GM21515 (cell line): ENCODE data around the gene LRRK2.
A peak's percentile ranks its signal among the peaks of the same experiment; 100 is the strongest.
"Not testable (repeated sequence)": the region's sequence is repeated elsewhere in the genome, so short reads cannot be mapped to it uniquely, and the experiment has no call there.

Experiments
- ATAC-seq: cut with Tn5 transposase; IDR thresholded peaks from one replicate; pipeline ENCODE4 v1.9.1; 2021; ENCODE audit not compliant: unreplicated experiment

LRRK2 gene

DNA sequence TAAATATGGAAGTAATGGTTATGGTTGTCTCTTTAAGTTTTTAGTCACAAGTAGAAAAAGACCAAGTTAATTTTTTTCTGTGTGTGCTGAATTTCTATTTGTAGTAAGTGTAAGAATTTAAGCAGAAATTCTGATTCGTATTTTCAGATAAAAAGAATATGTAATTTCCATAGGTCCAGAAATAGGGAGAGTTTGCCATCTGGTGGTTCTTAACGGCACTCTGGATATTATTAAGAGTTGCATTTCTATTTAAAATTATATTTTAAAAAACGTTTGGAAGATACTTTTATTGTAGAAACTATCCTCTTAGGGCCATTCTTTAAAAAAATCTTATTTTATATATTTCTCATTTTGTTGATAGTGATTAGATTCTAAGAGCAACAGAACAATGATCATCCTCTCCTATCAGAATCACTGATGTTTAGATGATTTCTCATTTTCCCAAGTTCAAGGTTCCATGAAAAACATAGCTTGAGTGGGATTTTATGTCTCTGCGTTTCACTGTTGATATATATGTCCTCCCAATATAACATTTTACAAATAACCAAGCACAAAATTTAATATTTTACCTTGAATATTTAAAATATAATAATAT, 88.3 kb downstream of the LRRK2 start:
- no peak for ATAC-seq

DNA sequence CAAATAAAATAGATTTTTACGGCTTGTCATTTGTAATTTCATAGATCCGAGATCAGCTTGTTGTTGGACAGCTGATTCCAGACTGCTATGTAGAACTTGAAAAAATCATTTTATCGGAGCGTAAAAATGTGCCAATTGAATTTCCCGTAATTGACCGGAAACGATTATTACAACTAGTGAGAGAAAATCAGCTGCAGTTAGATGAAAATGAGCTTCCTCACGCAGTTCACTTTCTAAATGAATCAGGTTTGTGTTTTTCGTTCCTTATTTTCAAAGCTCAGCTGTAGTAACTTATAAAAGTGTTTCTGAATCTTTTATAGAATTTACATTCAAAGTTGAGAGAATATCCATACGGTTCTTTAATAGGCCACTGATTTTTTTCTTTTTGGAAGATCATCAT, 89.1 kb downstream of the LRRK2 start:
- peak; percentile 75 for ATAC-seq

DNA sequence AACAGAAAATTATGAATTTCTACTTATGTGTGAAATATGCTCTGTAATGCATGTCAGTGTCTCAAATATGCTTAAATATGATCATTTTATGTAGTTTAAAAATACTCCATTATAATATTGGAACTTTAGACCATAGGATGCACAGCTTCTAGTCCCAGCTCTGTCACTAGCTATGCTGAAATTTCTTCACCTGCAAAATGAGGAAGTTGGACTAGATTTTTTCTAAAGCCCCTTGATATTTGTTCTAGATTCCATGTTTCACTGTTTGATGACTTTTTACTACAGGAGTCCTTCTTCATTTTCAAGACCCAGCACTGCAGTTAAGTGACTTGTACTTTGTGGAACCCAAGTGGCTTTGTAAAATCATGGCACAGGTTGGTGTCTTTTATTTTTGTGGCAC, 90.1 kb downstream of the LRRK2 start:
- peak; percentile 39 for ATAC-seq

DNA sequence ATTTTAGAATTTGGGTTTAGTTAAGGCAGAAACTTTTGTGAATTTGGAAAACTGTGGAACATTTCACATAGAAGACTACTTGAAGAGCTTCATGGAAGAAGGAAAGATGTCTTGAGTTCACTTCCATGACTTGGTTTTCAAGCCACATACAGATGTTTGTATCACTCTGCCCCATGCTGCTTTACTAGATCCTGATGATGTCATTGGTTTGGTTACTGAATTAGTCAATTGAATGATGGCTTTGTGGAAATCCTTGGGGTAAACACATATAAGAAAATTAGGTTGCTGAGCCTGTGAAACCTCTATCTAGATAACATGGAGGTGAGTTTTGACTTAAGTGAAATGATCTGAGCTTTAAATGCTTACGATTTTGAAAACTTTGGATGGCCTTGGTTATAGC, 90.6 kb downstream of the LRRK2 start:
- ATAC-seq = no peak

DNA sequence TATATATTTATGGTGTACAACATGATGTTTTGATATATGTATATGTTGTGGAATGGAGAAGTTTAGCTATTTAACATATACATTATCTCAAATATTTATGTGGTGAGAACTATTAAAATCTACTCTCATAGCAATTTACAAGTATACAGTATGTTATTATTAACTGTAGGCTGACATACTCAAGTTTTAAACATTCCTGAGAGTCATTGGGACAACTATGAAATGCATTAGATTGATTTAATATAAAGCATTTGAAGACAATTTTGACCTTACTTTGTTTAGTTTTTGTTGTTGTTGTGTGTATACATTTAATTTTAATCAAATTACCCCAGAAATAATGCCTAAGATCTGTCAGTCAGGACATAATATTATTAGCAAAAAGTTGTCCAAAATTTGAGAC, 99.5 kb downstream of the LRRK2 start:
- no peak for ATAC-seq

DNA sequence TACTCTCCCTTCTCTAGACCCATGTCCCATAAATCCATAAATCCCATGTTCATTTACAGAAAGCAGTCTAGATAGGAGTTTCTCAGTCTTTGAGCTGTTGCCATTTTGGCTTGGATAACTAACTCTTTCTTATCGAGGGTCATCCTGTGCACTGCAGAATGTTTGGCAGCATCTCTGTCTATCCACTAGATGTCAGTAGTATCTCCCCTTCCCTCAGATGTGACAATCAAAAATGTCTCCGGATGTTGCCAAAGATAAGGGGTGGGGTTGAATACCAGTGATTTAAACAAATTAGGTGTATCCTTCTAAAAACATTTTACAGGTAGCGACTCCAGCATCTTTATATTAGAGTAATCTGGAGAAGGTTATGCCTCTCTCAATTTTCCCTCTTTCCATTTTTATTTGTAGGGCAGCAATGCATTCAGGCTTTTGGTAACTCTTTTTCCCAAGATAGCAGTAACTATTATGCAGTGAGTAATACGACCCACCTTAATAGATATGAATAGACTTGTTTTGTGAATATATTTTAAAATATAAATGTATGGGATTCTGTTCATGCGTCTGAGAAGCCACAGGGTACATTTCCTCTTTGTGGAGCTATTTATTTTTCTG, 100.7 kb downstream of the LRRK2 start:
- peak; percentile 84 for ATAC-seq

DNA sequence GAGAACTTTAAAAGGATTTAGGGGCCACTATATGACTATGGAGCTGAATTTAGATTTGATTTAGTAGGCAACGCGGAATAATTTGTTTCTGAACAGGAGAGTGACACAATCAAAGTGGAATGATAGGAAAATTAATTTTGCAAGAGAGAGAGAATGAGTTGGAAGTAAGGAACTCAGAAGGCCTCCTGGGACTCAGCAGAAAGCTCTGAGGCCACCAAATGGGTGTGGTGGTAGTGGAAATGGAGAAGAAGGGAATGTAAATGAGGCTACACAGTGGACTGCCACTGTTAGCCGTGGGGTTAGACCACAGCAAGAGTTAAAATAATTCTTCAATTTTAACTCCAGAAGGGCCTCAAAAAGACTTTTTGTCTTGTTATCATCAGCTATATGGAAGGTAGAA, 102.7 kb downstream of the LRRK2 start:
- no peak for ATAC-seq

DNA sequence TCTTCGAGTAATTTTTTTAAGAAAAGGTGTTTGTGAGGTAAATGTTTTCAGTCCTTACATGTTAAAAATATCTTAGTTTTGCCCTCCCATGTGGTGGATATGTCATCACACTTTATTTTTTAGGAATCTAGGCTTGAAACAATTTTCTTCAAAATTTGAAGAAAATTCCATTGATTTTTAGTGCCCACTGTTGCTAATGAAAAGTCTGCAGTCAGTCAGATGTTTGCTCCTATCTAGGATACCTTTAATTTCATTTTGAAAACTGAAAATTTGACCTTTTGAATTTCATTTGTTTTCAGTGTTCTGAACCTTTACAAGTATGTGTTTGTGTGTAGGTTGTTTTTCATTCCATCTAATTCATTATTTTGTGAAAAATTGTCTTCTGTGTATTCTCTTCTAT, 105.4 kb downstream of the LRRK2 start:
- no peak for ATAC-seq

DNA sequence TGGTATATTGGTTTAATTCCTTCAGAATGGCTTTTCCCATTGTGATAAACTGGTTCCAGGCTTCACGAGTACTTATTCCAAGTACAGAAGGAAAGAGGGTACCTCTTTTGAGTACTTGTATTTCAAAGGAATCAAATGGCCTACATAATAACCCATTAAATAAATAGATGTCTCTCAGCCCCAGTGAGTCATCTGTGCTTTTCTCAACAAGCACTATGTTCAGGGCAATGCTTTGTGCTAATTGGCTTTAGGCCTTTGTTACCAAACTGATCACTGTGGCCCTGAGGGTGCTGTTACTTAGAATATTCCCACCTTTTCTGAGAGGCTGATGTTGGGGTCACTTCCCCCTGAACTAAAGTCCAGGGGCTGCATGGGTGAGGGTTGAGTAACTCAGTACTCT, 107.1 kb downstream of the LRRK2 start:
- ATAC-seq = no peak

DNA sequence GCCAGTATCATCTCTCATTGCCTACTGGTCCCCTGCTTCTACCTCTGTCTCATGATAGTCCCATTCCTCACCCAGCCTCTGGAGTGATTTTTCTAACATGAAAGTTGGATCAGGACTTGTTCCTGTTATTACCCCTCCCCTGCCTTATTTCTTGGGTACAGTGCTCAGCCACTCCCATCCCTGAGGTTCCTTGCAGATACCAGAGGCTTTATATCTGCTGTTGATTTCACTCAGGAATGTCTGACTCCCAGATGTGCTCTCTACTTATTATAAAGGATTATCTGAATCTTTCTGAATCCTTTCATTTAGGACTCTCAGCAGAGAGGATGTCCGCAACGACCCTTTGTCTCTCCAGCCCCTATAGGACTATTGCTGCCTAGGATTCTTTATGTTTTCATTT, 111.2 kb downstream of the LRRK2 start:
- ATAC-seq = no peak

DNA sequence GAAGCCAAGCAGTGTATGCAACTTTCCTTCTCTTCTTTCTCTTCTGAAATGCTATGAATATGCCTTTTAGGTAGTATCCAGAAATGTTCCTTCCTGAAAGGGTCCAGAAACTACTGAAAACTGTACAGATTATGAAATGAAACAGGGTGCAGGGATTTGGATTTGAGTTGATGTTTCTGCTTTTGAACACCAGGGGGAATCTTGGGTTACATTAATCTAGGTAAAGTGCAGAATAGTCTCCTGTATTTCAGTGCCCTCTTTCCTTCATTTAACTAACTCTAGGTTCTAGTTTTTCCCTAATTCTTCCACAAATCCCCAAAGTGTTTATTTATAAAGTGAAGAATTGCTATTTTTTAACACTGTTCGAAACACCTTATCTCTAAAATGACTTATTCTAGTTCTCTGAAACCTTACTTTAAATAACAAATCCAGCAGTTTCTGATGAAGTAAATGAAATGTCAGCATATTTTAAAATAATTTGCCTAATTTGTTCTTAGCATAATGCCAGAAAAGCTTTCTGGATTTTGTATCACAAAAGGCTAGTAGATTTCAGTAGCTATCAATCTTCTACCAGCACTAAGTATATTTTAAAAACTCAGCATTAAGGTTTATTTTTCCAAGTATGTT, 111.9 kb downstream of the LRRK2 start:
- no peak for ATAC-seq

DNA sequence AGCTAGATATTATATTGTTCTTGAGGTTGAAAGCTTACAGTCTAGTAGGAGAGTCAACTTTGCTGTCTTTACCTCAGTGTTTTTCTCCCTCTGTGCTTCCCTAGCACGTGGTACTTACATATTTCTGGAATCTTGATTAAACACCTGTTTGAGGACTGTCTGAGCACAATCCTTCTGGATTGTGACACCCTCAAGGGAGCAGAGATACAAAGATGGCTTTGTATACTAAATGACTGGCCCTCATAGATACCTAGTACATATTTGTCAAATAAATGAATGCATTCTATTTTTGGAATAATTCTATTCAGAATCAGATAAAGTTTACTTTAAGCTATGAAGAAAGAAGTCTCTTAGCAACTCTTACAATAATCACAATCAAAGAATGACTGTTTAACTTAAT, 113.3 kb downstream of the LRRK2 start:
- no peak for ATAC-seq

DNA sequence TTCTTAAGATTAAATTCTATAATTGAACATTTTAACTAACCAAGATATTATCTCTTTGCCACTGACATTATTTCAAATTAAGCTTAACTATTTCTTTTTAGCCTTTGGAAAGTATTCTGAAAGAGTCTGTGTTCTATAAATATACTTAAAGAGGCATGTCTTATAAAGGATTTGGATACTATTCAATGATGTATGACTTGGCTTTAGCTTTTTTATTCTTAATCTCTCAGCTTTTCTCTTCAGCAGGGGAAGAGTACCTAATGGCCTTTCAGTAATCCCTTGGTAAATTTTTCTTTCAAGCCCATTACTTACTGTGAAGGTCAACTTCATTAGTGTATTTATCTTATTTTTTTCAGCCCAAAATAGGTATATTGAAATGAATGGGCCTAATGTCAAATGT, 113.8 kb downstream of the LRRK2 start:
- ATAC-seq = no peak

DNA sequence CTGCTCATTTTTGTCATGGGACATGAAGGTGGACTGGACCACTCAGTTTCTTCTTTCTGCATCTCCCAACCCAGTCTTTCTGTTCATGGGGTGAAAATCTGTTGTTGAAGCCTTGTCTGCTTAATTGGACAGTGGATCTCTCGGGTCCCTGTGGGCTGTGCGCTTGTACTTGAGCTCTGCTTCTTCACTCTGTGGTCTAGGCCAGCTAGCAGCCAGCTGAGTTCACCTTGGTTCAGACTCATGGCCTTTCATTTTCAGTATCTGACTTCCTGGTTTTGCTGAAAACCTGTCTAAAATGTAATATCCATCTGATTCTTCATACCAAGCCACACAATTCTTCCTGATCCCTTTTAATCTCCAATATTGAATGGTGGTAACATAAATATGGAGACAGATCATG, 117.2 kb downstream of the LRRK2 start:
- ATAC-seq = no peak

DNA sequence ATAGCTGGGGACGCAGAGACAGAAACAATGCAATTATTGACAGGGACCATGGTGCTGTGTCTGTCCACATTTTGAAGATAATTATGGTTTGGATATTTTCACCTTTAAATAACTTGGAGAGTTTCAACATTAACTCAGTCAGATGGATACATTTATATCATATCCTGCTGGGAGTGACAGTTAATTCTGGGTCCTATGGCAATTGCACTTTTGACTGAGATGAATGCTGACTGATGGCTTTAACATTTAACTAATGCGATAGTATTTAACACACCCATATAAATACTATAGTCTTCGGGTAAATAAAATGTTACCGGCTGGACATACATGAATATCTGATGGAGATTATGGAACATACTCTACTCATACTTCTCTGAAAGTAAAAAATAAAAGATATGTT, 118.3 kb downstream of the LRRK2 start:
- ATAC-seq = no peak

DNA sequence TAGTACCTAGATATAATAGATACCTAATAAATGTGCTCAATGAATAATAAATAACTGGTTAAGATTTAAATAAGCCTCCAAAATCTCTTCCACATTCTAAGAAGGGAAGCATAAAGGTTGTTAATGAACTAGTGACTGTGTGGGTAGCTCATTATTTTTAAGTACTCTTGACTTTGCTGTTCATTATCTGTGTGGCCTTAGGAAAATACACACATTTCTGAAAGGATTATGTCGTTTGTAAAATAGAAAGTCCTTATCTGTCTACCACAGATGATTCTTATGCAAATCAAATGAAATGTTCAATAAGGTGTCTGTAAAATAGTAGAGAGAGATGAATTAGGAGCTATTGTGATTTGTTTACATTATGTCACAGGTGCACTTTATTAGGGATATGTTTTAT, 119.5 kb downstream of the LRRK2 start:
- no peak for ATAC-seq

DNA sequence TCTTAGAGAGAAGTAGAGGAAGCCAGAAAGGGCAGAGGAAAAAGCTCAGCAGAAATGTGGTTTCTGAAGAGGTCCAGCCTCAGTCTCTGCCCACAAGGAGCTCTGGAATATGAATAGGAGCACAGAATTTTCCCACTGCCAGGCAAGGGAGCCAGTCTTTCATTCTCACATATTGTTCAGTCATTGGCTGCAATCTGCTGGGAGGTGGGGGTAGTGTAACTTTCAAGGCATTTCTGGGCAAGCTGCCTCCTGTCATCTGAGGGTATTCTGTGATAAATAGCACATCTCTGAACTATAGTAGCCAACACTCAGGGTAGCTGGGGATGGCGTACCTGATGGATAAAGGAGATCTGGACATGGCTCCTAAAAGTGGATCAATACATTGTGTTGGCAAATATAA, 127.2 kb downstream of the LRRK2 start:
- ATAC-seq = no peak

DNA sequence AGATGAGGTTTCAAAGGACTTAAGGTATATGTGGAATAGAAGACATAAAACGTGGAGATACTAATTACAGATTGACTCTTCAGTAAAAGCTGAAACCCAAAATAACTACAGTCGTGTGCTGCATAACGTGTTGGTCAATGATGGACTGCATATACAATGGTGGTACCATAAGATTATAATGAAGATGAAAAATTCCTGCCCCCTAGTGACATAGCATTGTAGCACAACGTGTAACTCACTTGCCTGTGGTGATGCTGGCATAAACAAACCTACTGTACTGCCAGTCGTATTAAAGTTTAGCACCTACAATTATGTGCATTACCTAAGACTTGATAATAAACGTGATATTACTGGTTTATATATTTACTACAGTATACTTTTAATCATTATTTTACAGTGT, 150.3 kb downstream of the LRRK2 start:
- no peak for ATAC-seq

DNA sequence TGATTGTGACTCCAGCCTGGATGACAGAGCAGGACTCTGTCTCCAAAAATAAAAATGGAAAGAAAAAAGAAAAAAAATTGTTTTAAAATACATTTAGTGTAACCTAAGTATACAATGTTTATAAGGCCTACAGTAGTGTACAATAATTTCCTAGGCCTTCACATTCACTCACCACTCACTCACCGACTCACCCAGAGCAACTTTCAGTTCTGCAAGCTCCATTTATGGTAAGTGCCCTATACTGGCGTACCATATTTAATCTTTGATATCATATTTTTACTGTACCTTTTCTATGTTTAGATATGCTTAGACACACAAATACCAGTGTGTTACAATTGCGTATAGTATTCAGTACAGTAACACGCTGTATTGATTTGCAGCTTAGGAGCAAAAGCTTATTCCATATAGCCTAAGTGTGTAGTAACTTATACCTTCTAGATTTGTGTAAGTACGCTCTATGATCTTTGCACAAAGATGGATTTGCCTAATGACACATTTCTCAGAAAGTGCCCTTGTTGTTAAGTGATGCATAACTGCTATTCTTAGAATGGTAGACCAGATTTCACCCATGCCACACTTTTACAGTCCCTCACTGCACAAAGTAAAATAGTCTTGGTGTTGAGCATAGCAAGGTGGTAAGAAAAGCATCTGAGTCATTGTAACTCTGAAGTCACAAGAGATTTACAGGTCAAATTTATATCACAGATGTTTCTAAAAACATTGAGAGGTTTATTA, 151.9 kb downstream of the LRRK2 start:
- ATAC-seq = no peak

DNA sequence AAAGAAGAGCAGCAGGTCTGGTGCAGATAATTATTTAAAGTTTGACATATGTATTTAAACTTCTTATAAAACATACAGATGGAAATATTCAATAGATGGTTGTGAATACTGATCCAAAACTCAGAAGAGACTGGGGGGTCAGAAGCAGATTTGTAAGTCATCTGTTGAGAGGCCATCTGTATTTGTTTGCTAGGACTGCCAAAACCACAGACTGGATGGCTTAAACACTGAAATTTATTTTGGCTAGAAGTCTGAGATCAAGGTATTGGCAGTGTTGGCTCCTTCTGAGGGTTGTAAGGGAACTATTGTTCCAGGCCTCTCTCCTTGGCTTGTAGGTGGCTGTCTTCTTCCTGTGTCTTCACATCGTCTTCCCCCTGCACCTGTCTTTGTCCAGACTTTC, 153.9 kb downstream of the LRRK2 start:
- ATAC-seq = no peak

DNA sequence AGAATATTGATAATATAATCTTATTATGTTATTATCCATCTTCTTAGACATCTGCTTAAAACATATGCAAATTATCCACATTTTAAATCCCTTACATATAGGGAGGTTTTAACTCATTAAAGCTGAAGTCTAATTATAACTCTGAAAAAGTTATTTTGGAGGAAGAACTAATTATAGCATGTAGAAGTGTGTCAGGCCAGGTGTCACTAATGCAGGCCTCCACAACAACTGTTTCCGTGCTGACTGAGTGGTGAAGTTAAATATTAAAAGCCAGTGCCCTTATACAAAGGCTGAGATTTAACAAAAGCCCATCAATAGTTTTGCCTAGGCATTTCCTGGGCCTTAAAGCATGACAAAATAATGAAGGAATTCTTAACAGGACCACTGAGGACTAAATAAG, 157.4 kb downstream of the LRRK2 start:
- no peak for ATAC-seq

DNA sequence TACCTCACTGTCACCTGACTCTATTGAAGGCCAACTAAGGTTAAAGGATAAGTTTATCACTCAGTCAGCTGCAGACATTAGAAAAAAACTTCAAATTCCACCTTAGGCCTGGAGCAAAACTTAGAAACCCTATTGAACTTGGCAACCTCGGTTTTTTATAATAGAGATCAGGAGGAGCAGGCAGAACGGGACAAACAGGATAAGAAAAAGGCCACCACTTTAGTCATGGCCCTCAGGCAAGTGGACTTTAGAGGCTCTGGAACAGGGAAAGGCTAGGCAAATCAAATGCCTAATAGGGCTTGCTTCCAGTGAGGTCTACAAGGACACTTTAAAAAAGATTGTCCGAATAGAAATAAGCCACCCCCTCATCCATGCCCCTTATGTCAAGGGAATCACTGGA, 162.5 kb downstream of the LRRK2 start:
- not testable (repeated sequence) for ATAC-seq
